ENCODE measurements around the gene P4HA2. TPM values are rescaled to one million over a fixed set of nuclear protein-coding genes. Genes with fewer than 3 reads are reported as not detected.
A peak's percentile ranks its signal among the peaks of the same experiment; 100 is the strongest.

Gene P4HA2
- total RNA-seq, 1 donor from 2014 or later = 190 TPM

GRCh38 chr5:132228241-132229035 is 785 bp upstream of the P4HA2 start:
- TF ChIP-seq CTCF (IDR thresholded peaks at IDR 0.05; ENCODE audit: insufficient read depth, low read length, severe bottlenecking) = no peak
- Histone ChIP-seq H3K27me3 (ENCODE audit: control insufficient read depth, insufficient read depth, low read length) (no peaks in the 10 kb centered on the region), H3K4me3 (ENCODE audit: low read depth, low read length) (peak overlapping the region; percentile 58), H3K36me3 (ENCODE audit: control insufficient read depth, insufficient read depth, low read length) (no peaks in the 10 kb centered on the region)
- DNase-seq (ENCODE audit: low read depth) = no peak
- no peak for FAIRE-seq

- Histone ChIP-seq H3K36me3 (ENCODE audit: control insufficient read depth, insufficient read depth, low read length) (no peaks in the 10 kb centered on the region), H3K4me3 (ENCODE audit: low read depth, low read length) (peak overlapping the region; percentile 58), H3K27me3 (ENCODE audit: control insufficient read depth, insufficient read depth, low read length) (no peaks in the 10 kb centered on the region)
- TF ChIP-seq CTCF (IDR thresholded peaks at IDR 0.05; ENCODE audit: insufficient read depth, low read length, severe bottlenecking) = no peak
- FAIRE-seq = no peak
- no peak for DNase-seq (ENCODE audit: low read depth)
These were observed 493 bp downstream of the P4HA2 start for GRCh38 chr5:132227235-132227484.

- H3K36me3 ChIP-seq (ENCODE audit: control insufficient read depth, insufficient read depth, low read length) = no peaks in the 10 kb centered on the region
- no peak for FAIRE-seq
- peak overlapping the region; percentile 58 for H3K4me3 ChIP-seq (ENCODE audit: low read depth, low read length)
- no peaks in the 10 kb centered on the region for H3K27me3 ChIP-seq (ENCODE audit: control insufficient read depth, insufficient read depth, low read length)
- no peak for TF ChIP-seq CTCF (IDR thresholded peaks at IDR 0.05; ENCODE audit: insufficient read depth, low read length, severe bottlenecking)
- no peak for DNase-seq (ENCODE audit: low read depth)
These were observed 978 bp downstream of the P4HA2 start for GRCh38 chr5:132226516-132227234.

GRCh38 chr5:132225165-132226032 is 2.3 kb downstream of the P4HA2 start:
- DNase-seq (ENCODE audit: low read depth) = peak; percentile 85
- H3K27me3 ChIP-seq (ENCODE audit: control insufficient read depth, insufficient read depth, low read length) = no peaks in the 10 kb centered on the region
- H3K4me3 ChIP-seq (ENCODE audit: low read depth, low read length) = no peak overlapping the region
- H3K36me3 ChIP-seq (ENCODE audit: control insufficient read depth, insufficient read depth, low read length) = no peaks in the 10 kb centered on the region
- no peak for FAIRE-seq
- no peak for TF ChIP-seq CTCF (IDR thresholded peaks at IDR 0.05; ENCODE audit: insufficient read depth, low read length, severe bottlenecking)

- FAIRE-seq = peak; percentile 81
- Histone ChIP-seq H3K4me3 (ENCODE audit: low read depth, low read length) (no peak overlapping the region), H3K27me3 (ENCODE audit: control insufficient read depth, insufficient read depth, low read length) (no peaks in the 10 kb centered on the region), H3K36me3 (ENCODE audit: control insufficient read depth, insufficient read depth, low read length) (no peaks in the 10 kb centered on the region)
- DNase-seq (ENCODE audit: low read depth) = no peak
- TF ChIP-seq CTCF (IDR thresholded peaks at IDR 0.05; ENCODE audit: insufficient read depth, low read length, severe bottlenecking) = no peak
These were observed 2.9 kb downstream of the P4HA2 start for GRCh38 chr5:132224716-132225115.
